Brain microvascular endothelial cell (primary cell): ENCODE results near the gene PDSS2.
"Not testable (repeated sequence)": the region's sequence is repeated elsewhere in the genome, so short reads cannot be mapped to it uniquely, and the experiment has no call there.

Source experiments
- DNase-seq: peaks from one replicate; pipeline ENCODE4 v3.0.0-alpha.2; 2020
- H3K27ac ChIP-seq: fragments of 250-450 bp; sonication (Bioruptor Pico); 2 replicates; pipeline ENCODE4 v1.5.1; 2020; ENCODE audit warnings: mild to moderate bottlenecking, moderate library complexity
- H3K27me3 ChIP-seq: fragments of 250-450 bp; sonication (Bioruptor Pico); replicated peaks from 2 replicates; pipeline ENCODE4 v1.5.1; 2020; ENCODE audit warnings: mild to moderate bottlenecking
- H3K36me3 ChIP-seq: fragments of 250-450 bp; sonication (Bioruptor Pico); replicated peaks from 2 replicates; pipeline ENCODE4 v1.5.1; 2020; ENCODE audit warnings: mild to moderate bottlenecking
- H3K4me3 ChIP-seq: 2 replicates; pipeline ENCODE4 v1.5.1; 2011; ENCODE audit warnings: low read depth, mild to moderate bottlenecking, control low read depth, low read length, moderate library complexity
- in situ Hi-C: cut with HindIII; loops from 2 replicates; pipeline ENCODE4 v1.10.0; 2017; ENCODE audit warnings: low sequenced_read_pairs, low pct_ligation_motif_present
- TF ChIP-seq, protein P1 (sequence below): IDR thresholded peaks from 2 replicates; pipeline ENCODE4 v1.5.1; 2011; ENCODE audit warnings: low read depth, mild to moderate bottlenecking, moderate library complexity, low read length, control low read depth, inconsistent platforms; ENCODE audit errors: missing control alignments

The PDSS2 gene

DNA sequence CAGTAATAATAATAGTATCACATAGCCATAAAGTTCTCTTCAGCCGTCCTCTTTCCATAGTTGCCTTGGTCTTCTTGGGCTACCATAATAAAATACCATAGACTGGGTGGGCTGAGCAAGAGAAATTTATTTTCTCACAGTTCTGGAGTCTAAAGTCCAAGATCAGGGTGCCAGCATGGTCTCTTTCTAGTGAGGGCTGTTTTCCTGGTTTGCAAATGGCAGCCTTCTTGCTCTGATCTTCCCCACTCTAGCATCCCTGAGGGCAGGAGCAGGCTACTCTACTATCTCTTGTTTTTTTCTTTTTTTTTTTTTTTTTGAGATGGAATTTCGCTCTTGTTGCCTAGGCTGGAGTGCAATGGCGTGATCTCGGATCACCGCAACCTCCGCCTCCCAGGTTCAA, 335.9 kb downstream of the PDSS2 start:
- H3K4me3 ChIP-seq, result no peak overlapping the region
- no peaks in the 10 kb centered on the region for H3K36me3 ChIP-seq
- H3K27me3 ChIP-seq, result no peaks in the 10 kb centered on the region
- in situ Hi-C loops, result no loop called here
- H3K27ac ChIP-seq, result no peak overlapping the region
- DNase-seq, result no peak
- TF ChIP-seq, protein P1, sequence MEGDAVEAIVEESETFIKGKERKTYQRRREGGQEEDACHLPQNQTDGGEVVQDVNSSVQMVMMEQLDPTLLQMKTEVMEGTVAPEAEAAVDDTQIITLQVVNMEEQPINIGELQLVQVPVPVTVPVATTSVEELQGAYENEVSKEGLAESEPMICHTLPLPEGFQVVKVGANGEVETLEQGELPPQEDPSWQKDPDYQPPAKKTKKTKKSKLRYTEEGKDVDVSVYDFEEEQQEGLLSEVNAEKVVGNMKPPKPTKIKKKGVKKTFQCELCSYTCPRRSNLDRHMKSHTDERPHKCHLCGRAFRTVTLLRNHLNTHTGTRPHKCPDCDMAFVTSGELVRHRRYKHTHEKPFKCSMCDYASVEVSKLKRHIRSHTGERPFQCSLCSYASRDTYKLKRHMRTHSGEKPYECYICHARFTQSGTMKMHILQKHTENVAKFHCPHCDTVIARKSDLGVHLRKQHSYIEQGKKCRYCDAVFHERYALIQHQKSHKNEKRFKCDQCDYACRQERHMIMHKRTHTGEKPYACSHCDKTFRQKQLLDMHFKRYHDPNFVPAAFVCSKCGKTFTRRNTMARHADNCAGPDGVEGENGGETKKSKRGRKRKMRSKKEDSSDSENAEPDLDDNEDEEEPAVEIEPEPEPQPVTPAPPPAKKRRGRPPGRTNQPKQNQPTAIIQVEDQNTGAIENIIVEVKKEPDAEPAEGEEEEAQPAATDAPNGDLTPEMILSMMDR, result no peak

DNA sequence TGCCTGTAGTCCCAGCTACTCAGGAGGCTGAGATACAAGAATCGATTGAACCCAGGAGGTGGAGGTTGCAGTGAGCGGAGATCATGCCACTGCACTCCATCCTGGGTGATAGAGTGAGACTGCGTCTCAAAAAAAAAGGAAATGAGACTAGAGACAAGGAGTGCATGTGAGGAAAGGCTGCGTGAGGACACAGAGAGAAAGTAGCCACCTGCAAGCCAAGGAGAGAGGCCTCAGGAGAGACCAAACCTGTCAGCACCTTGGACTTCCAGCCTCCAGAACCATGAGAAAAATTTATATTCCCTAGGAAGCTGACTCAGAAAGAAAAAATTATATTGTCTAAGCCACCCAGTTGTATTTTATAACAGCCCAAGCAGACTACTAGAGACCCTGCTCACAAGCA, 336.6 kb downstream of the PDSS2 start:
- no peak for DNase-seq
- H3K36me3 ChIP-seq, result no peaks in the 10 kb centered on the region
- TF ChIP-seq, protein P1, result no peak
- H3K27me3 ChIP-seq, result no peaks in the 10 kb centered on the region
- H3K27ac ChIP-seq, result no peak overlapping the region
- in situ Hi-C loops, result no loop called here
- H3K4me3 ChIP-seq, result no peak overlapping the region

DNA sequence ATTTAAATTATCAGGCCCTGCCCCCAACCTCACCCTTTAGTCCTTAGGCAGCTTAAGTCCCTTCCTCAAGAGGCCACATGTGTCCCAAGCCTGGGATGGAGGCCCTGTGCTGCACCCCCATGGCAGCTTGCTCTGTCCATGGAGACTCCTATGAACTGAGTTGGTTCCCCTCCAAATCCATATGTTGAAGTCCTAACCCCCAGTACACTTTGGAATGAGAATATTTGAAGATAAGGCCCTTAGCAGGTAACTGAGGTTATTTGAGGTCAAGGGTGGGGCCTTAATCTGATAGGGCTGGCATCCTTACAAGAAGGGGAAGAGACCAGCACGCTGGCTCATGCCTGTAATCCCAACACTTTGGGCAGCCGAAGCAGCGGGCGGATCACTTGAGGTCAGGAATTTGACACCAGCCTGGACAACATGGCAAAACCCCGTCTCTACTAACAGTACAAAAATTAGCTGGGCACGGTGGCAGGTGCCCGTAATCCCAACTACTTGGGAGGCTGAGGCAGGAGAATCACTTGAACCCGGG, 337.3 kb downstream of the PDSS2 start:
- DNase-seq, result no peak
- no peaks in the 10 kb centered on the region for H3K27me3 ChIP-seq
- H3K4me3 ChIP-seq, result no peak overlapping the region
- TF ChIP-seq, protein P1, result no peak
- no peaks in the 10 kb centered on the region for H3K36me3 ChIP-seq
- no peak overlapping the region for H3K27ac ChIP-seq
- in situ Hi-C loops, result no loop called here

DNA sequence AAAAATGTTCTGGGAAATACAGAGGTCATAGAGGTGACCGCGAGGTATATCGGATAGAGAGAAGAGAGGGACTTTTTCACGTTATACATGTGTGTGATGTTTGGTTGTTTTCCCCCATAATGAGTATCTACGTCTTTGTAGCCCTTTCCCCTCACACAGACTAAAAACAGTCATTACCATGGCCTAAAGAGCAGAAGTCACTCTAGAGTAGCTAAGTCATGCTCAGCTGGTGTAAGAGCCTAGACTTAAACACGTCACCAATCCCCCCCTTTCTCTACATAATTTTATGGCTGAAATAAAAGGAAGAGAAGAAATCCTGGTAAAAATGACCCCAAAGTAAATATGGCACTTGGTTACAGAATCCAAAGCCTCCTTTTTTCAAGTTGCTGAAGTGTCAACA, 338.1 kb downstream of the PDSS2 start:
- no peak for DNase-seq
- TF ChIP-seq, protein P1, result no peak
- in situ Hi-C loops, result no loop called here
- no peaks in the 10 kb centered on the region for H3K27me3 ChIP-seq
- no peaks in the 10 kb centered on the region for H3K36me3 ChIP-seq
- H3K4me3 ChIP-seq, result no peak overlapping the region
- H3K27ac ChIP-seq, result no peak overlapping the region

DNA sequence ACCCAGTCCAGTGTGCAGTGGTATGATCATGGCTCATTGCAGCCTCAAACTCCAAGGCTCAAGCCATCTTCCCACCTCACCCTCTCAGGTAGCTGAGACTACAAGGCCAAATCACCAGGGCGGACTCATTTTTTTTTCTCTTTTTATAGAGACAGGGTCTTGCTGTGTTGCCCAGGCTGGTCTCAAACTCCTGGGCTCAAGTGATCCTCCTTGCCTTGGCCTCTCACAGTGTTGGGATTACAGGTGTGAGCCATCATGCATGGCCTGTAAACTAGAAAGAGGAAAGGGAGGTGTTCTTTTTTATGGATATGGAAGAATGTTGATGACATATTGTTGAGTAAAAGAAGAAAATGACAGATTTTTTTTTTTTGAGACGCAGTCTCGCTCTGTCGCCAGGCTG, 339.0 kb downstream of the PDSS2 start:
- DNase-seq, result no peak
- TF ChIP-seq, protein P1, result no peak
- H3K27me3 ChIP-seq, result no peaks in the 10 kb centered on the region
- H3K27ac ChIP-seq, result no peak overlapping the region
- in situ Hi-C loops, result no loop called here
- H3K36me3 ChIP-seq, result no peaks in the 10 kb centered on the region
- no peak overlapping the region for H3K4me3 ChIP-seq

DNA sequence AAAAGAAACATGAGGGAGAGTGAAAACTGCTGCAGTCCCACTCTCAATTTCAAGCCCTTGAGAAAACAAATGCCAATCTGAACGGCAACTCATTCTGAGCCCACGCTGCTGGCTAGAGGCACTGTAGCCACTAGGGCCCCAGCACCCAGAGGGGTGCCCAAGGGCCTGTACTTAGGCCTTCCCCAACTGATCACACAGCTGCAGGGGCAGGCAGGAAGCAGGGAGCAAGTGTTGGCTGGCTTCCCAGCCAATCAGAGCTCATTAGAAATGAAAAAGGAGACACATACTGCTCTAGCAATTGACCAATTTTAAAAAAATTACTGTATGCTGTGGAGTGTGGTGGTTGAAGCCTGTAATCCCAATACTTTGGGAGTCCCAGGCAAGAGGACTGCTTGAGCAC, 340.4 kb downstream of the PDSS2 start:
- DNase-seq, result no peak
- no peaks in the 10 kb centered on the region for H3K36me3 ChIP-seq
- TF ChIP-seq, protein P1, result no peak
- in situ Hi-C loops, result no loop called here
- no peaks in the 10 kb centered on the region for H3K27me3 ChIP-seq
- no peak overlapping the region for H3K27ac ChIP-seq
- H3K4me3 ChIP-seq, result no peak overlapping the region

- H3K36me3 ChIP-seq, in situ Hi-C loops: not testable (repeated sequence)
Observed at GRCh38 chr6:107118540-107118939, 340.8 kb downstream of the PDSS2 start.

More at GRCh38 chr6:107118540-107118939, 340.8 kb downstream of the PDSS2 start:
- not testable (repeated sequence) for H3K27ac ChIP-seq, DNase-seq, H3K27me3 ChIP-seq, H3K4me3 ChIP-seq
